ENCODE measurements around the gene TMEM178A.

Gene TMEM178A

GRCh38 chr2:39689272-39689841 is 23.6 kb downstream of the TMEM178A start:
- no peak for TF ChIP-seq CTCF (IDR thresholded peaks at IDR 0.05; ENCODE audit: control insufficient read depth, insufficient read depth, low read depth, low read length, missing control alignments)
- DNase-seq (ENCODE audit: low read depth) = no peak
- H3K4me3 ChIP-seq (ENCODE audit: control insufficient read depth, low read depth, low read length) = no peak overlapping the region

- H3K4me3 ChIP-seq (ENCODE audit: control insufficient read depth, low read depth, low read length) = no peak overlapping the region
- TF ChIP-seq CTCF (IDR thresholded peaks at IDR 0.05; ENCODE audit: control insufficient read depth, insufficient read depth, low read depth, low read length, missing control alignments) = no peak
- DNase-seq (ENCODE audit: low read depth) = no peak
These were observed 24.2 kb downstream of the TMEM178A start for GRCh38 chr2:39689876-39690275.

DNA sequence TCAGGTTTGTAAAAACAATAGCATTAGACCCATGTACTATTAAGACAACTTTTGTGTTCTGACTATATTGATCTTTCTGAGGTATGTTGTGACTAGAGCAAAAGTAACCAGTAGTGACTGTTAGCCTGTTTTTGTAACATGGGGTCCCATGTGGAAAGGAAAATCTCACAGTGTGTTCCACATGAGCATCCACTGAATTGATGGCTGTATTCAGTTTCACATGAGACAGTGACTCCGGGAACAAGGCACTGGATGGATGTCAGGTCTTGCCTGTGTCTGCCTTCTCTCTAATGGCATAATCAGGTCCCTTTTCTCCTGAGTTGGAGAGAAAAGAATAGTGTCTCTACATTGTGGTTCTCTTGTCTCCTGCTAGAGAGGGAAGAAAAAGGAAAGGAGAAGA is 27.5 kb downstream of the TMEM178A start:
- no peak for TF ChIP-seq CTCF (IDR thresholded peaks at IDR 0.05; ENCODE audit: control insufficient read depth, insufficient read depth, low read depth, low read length, missing control alignments)
- DNase-seq (ENCODE audit: low read depth) = no peak
- no peak overlapping the region for H3K4me3 ChIP-seq (ENCODE audit: control insufficient read depth, low read depth, low read length)

- peak; percentile 76 for DNase-seq (ENCODE audit: low read depth)
- H3K4me3 ChIP-seq (ENCODE audit: control insufficient read depth, low read depth, low read length) = no peak overlapping the region
- TF ChIP-seq CTCF (IDR thresholded peaks at IDR 0.05; ENCODE audit: control insufficient read depth, insufficient read depth, low read depth, low read length, missing control alignments) = no peak
These were observed 30.4 kb downstream of the TMEM178A start for GRCh38 chr2:39696101-39696553.

- peak; percentile 33 for DNase-seq (ENCODE audit: low read depth)
- TF ChIP-seq CTCF (IDR thresholded peaks at IDR 0.05; ENCODE audit: control insufficient read depth, insufficient read depth, low read depth, low read length, missing control alignments) = peak; percentile 33
- no peak overlapping the region for H3K4me3 ChIP-seq (ENCODE audit: control insufficient read depth, low read depth, low read length)
These were observed 31.1 kb downstream of the TMEM178A start for GRCh38 chr2:39696838-39697237.

DNA sequence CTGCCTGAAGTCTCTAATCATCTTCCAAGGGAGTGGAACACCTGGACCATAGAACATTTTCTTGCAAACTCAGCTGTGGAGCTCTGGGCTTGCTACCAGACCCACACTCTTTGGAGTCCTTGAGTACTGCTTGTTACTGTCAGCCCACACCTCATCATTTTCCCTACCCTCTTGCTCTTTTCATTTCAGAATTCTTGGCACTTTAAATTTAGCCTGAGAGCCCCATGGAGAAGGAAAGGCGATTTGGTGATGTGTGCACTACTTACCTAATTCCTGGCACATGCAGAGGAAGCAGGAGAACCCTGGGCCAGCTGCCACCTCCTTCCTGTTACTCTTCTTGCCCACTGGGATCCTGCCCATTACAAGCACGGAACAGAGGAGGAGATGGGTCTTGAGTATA is 31.7 kb downstream of the TMEM178A start:
- DNase-seq (ENCODE audit: low read depth) = no peak
- H3K4me3 ChIP-seq (ENCODE audit: control insufficient read depth, low read depth, low read length) = no peak overlapping the region
- TF ChIP-seq CTCF (IDR thresholded peaks at IDR 0.05; ENCODE audit: control insufficient read depth, insufficient read depth, low read depth, low read length, missing control alignments) = no peak

GRCh38 chr2:39701137-39701536 is 35.4 kb downstream of the TMEM178A start:
- no peak overlapping the region for H3K4me3 ChIP-seq (ENCODE audit: control insufficient read depth, low read depth, low read length)
- TF ChIP-seq CTCF (IDR thresholded peaks at IDR 0.05; ENCODE audit: control insufficient read depth, insufficient read depth, low read depth, low read length, missing control alignments) = no peak
- no peak for DNase-seq (ENCODE audit: low read depth)
